ENCODE measurements around the gene RPL7L1. TPM values are rescaled to one million over a fixed set of nuclear protein-coding genes. Genes with fewer than 3 reads are reported as not detected.

Gene RPL7L1
- total and polyA plus RNA-seq, 2 of the 13 experiments (the other 11 are each of a cell fraction or from before 2014, with no cell fraction given) = 51.6 to 179 TPM

GRCh38 chr6:42938987-42939809 lies 59.8 kb downstream of the RPL7L1 start (continued):
- TF ChIP-seq PAXIP1 (CRISPR knock-in tag; conservative IDR thresholded peaks at IDR 0.05) (peak; percentile 98), HMGXB4 (CRISPR knock-in tag; IDR thresholded peaks at IDR 0.05; ENCODE audit: borderline replicate concordance in 1 of 2, low read depth in 1 of 2) (peak; percentile 46 to 57; a peak in 2 of 4 replicates), RBFOX2 (IDR thresholded peaks at IDR 0.05; ENCODE audit: low read depth, low read length) (no peak), ZNF251 (CRISPR knock-in tag; IDR thresholded peaks at IDR 0.05) (peak; percentile 89; the same call in 1 of the 2 replicates), ZNF280D (CRISPR knock-in tag; IDR thresholded peaks at IDR 0.05) (0 out of 2 replicates have a peak, but pooled peaks have one; percentile 42), GTF2F1 (IDR thresholded peaks at IDR 0.05; ENCODE audit: low read length) (no peak), TEAD2 (CRISPR knock-in tag; IDR thresholded peaks at IDR 0.05) (no peak), NFIC (IDR thresholded peaks at IDR 0.05; ENCODE audit: low read length) (no peak), SOX13 (IDR thresholded peaks at IDR 0.05) (peak; percentile 35; the same call in 1 of the 2 replicates), SOX13 (CRISPR knock-in tag; conservative IDR thresholded peaks at IDR 0.05 in 1 of 2, IDR thresholded peaks at IDR 0.05 in 1 of 2) (peak in 1 of 2 experiments; percentile 79; a peak in 2 of 4 replicates), CREB3 (CRISPR knock-in tag; IDR thresholded peaks at IDR 0.05) (no peak), PLSCR1 (CRISPR knock-in tag; IDR thresholded peaks at IDR 0.05; ENCODE audit: borderline replicate concordance) (no peak), E2F1 (CRISPR knock-in tag; IDR thresholded peaks at IDR 0.05) (peak; percentile 70), FOXA3 (CRISPR knock-in tag; IDR thresholded peaks at IDR 0.05) (peak; percentile 92), POGZ (CRISPR knock-in tag; IDR thresholded peaks at IDR 0.05) (no peak; the same call in 1 of the 2 replicates)
